AG04449 (cell line): ENCODE results near the gene USP24.

Experiments
- CTCF ChIA-PET: fragments of 350-600 bp; formaldehyde crosslinking; extraction: SDS; loops from one replicate; lab custom pipeline; 2021; ENCODE audit warnings: antibody characterized with exemption; lab: Yijun Ruan, JAX
- POLR2A ChIA-PET: fragments of 400-600, 350-600 bp; formaldehyde crosslinking; extraction: SDS; loops from one replicate; lab custom pipeline; 2020; ENCODE audit warnings: antibody characterized with exemption, inconsistent platforms; lab: Yijun Ruan, JAX
- DNase-seq: peaks from one replicate; pipeline ENCODE4 v3.0.0-alpha.2; 2010; ENCODE audit warnings: low read depth, low spot score
- H3K4me3 ChIP-seq: 2 replicates; pipeline ENCODE4 v1.5.1; 2011; ENCODE audit warnings: low read depth, mild to moderate bottlenecking, control low read depth, low read length
- TF ChIP-seq, protein P1 (sequence below): IDR thresholded peaks from one replicate; pipeline ENCODE4 v1.5.1; 2011; ENCODE audit warnings: mild to moderate bottlenecking, moderate library complexity, low read length, control low read depth, inconsistent platforms; ENCODE audit not compliant: insufficient read depth; ENCODE audit errors: missing control alignments

USP24 gene

DNA sequence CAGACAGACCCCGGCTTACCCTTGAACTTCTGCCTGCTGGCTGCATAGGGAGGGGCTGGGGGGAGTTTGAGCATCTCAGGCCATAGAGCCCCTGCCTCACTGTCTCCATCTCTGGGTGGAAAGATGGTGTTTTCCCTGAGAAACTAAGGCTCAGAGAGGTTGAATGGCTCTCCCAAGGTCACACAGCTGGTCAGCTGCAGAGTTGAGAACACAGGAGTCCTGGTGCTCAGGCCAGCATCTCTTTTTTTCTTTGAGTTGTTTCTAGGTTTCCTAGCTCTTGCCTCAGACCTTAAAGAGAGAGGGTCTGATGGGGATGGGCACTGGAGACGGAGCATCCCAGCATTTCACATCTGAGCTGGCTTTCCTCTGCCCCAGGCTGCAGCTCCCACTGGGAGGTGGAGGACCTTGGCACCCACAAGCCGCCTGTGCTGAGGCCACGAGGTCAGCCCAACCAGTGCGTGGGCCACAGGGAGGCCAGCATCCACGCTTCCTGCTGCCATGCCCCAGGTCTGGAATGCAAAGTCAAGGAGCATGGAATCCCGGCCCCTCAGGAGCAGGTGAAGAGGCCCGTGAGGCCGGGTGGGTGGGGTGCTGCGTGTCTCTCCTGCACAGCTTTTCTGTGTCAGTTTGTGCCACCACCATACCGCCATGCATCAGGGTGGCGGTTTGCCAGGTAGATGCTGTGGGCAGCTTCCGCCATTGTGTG, 154.0 kb downstream of the USP24 start:
- DNase-seq: no peak
- POLR2A ChIA-PET: no interaction called here

DNA sequence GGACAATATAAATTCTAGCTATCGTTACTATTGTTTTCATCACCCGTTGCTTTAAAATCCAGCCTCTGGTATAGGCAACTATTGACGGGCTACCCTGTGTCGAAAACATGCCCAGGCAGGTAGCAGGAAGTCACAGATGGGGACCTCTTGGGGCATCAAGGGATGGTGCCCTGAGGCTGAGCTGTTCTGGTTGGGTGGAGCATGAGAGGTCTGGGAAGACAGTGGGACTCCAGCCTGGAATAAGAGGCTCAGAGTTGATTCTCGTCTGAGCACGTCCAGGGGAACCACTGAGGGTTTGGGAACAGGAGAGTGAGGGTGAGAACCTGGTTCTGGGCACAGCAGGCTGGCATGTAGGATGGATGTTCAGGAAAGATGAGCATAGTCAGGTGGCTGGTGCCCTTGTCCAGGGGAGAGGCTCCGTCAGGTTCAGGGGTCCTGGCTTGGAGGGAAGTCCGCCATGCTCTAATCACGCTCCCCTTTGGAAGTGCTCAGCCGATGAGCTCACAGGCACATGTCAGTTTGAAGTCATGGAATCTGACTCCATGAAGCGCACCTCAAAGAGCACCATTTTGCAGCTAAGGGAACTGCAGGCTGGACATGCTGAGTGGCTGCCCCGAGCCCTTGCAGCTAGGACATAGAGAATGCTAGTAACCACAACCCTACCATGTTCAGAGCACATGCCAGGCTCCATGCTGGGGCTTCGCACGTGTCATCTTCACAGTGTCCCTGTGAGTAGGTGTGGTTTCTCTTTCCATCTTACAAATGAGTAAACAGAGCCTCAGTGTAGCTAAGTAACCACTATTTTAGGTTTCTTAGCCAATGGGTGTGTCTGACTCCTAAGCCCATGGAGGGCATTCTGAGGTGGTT, 154.8 kb downstream of the USP24 start:
- ChIA-PET CTCF (interaction anchor here (1.2 to 3.2 kb wide), 7 partner anchors 8 to 115 kb away, joined by 3 to 20 read pairs (median 5); no protein-coding TSS in a partner anchor), POLR2A (no interaction called here)
- TF ChIP-seq, protein P1, sequence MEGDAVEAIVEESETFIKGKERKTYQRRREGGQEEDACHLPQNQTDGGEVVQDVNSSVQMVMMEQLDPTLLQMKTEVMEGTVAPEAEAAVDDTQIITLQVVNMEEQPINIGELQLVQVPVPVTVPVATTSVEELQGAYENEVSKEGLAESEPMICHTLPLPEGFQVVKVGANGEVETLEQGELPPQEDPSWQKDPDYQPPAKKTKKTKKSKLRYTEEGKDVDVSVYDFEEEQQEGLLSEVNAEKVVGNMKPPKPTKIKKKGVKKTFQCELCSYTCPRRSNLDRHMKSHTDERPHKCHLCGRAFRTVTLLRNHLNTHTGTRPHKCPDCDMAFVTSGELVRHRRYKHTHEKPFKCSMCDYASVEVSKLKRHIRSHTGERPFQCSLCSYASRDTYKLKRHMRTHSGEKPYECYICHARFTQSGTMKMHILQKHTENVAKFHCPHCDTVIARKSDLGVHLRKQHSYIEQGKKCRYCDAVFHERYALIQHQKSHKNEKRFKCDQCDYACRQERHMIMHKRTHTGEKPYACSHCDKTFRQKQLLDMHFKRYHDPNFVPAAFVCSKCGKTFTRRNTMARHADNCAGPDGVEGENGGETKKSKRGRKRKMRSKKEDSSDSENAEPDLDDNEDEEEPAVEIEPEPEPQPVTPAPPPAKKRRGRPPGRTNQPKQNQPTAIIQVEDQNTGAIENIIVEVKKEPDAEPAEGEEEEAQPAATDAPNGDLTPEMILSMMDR: no peak
- DNase-seq: no peak
- H3K4me3 ChIP-seq: no peak overlapping the region

More for the DNA sequence above, 154.0 kb downstream of the USP24 start:
- CTCF ChIA-PET: interaction anchor here (1.2 to 3.2 kb wide), 4 partner anchors 10 to 116 kb away, joined by 3 to 20 read pairs (median 4); no protein-coding TSS in a partner anchor
- H3K4me3 ChIP-seq: no peak overlapping the region
- TF ChIP-seq, protein P1: no peak

DNA sequence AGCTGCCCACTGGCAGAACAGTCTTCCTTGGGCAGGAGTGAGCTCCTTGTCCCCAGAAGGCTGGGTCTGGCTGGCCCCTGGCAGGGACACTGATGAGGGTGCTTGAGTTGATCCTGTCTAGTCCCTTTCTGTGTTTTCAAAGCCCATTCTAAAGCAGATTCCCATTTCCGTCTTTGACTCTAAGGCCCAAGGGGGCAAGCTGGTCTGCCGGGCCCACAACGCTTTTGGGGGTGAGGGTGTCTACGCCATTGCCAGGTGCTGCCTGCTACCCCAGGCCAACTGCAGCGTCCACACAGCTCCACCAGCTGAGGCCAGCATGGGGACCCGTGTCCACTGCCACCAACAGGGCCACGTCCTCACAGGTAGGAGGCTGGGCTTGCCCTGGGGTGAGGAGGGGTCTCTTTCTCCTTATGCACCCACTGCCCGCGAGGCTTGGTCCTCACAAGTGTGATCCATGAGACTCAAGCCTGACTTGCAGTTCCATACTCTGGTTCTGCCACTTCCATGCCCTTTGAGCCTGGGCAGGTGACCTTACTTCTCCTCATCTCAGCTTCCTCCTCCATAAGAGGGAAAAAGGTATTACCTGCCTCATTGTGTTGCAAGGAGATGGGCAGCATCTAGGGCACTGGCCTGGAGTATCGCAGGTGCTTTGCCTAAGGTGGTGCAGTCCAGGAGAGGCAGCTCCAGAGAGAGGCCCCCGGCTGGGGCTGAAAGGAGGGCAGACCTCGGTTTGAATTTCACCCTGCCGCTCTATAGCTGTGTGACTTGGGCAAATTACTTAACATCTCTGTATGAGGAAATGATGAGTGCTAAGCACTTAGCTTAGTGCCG, 155.6 kb downstream of the USP24 start:
- H3K4me3 ChIP-seq: no peak overlapping the region
- DNase-seq: no peak
- ChIA-PET POLR2A (no interaction called here), CTCF (interaction anchor here (1.4 to 1.5 kb wide), 3 partner anchors 9 to 37 kb away, joined by 3 to 7 read pairs (median 5); no protein-coding TSS in a partner anchor)
- TF ChIP-seq, protein P1: no peak

DNA sequence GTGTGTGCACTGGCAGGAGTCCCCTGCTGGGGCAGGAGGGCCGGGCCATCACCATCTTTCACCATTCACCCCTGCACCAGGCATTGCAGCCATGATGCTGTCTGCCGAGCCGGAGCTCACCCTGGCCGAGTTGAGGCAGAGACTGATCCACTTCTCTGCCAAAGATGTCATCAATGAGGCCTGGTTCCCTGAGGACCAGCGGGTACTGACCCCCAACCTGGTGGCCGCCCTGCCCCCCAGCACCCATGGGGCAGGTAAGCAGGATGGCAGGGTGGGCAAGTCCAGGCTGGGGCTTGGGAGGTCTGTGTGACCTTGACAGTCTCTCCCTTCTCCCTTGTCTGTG, 157.2 kb downstream of the USP24 start:
- DNase-seq: no peak
- H3K4me3 ChIP-seq: no peak overlapping the region
- TF ChIP-seq, protein P1: no peak
- ChIA-PET POLR2A (interaction anchor here (0.7 kb wide), 1 partner anchor 9 kb away, joined by 3 read pairs; no protein-coding TSS in a partner anchor), CTCF (interaction anchor here (1.4 kb wide), 1 partner anchor 14 kb away, joined by 6 read pairs; no protein-coding TSS in a partner anchor)

DNA sequence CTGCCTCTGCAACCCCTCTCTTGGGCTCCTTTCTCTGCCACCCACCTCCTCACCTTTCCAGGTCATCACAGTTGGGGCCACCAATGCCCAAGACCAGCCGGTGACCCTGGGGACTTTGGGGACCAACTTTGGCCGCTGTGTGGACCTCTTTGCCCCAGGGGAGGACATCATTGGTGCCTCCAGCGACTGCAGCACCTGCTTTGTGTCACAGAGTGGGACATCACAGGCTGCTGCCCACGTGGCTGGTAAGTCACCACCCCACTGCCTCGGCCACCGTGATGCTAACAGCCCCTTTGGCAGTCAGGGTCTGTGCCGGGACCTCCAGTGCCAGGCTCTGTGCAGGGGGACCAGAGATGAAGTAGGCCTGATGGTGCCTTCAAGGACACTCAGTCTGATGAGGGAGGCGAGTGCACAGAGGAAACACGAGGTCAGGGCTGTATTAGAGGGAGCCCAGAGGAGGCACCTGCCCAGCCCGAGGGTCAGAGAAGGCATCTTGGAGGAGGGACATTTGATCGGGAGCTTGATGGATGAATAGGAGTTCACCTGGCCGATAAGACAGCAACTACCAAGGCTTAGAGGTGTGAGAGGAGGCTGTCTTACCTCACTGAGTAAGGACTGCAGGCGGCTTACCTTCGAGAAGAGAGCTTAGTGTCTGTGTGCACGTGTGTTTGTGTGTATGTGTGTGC, 157.8 kb downstream of the USP24 start:
- no peak overlapping the region for H3K4me3 ChIP-seq
- no peak for DNase-seq
- ChIA-PET CTCF (interaction anchor here (1.4 kb wide), 1 partner anchor 14 kb away, joined by 6 read pairs; no protein-coding TSS in a partner anchor), POLR2A (no interaction called here)
- TF ChIP-seq, protein P1: no peak
